ENCODE results near the gene TTC3.

The TTC3 gene

DNA sequence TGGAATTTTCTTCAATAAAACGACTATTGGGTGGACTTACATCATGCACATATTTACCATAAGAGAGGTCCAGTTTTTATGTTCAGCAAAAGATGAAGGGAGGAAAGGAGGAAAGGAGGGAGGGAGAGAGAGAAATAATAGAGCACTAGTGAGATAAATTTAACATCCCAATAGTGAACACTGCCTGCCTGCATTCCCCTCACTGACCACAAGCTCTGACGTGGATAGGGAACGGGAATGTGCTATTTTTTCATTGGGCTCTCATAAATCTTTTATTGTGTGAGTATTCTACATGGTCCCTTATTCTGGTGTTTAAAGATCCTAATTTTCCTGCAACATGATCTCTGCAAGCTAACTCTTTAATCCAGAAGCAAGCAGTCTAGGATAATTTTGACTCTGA is 82.1 kb downstream of the TTC3 start:
- TF ChIP-seq, protein P1, sequence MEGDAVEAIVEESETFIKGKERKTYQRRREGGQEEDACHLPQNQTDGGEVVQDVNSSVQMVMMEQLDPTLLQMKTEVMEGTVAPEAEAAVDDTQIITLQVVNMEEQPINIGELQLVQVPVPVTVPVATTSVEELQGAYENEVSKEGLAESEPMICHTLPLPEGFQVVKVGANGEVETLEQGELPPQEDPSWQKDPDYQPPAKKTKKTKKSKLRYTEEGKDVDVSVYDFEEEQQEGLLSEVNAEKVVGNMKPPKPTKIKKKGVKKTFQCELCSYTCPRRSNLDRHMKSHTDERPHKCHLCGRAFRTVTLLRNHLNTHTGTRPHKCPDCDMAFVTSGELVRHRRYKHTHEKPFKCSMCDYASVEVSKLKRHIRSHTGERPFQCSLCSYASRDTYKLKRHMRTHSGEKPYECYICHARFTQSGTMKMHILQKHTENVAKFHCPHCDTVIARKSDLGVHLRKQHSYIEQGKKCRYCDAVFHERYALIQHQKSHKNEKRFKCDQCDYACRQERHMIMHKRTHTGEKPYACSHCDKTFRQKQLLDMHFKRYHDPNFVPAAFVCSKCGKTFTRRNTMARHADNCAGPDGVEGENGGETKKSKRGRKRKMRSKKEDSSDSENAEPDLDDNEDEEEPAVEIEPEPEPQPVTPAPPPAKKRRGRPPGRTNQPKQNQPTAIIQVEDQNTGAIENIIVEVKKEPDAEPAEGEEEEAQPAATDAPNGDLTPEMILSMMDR (IDR thresholded peaks at IDR 0.05), result no peak
- TF ChIP-seq ZFX (IDR thresholded peaks at IDR 0.05; ENCODE audit: borderline replicate concordance), result no peak
- no peak overlapping the region for H3K27ac ChIP-seq

- TF ChIP-seq, protein P1 (IDR thresholded peaks at IDR 0.05), result no peak
- no peak for TF ChIP-seq ZFX (IDR thresholded peaks at IDR 0.05; ENCODE audit: borderline replicate concordance)
- H3K27ac ChIP-seq, result no peak overlapping the region
Observed at GRCh38 chr21:37157938-37158337, 84.9 kb downstream of the TTC3 start.

DNA sequence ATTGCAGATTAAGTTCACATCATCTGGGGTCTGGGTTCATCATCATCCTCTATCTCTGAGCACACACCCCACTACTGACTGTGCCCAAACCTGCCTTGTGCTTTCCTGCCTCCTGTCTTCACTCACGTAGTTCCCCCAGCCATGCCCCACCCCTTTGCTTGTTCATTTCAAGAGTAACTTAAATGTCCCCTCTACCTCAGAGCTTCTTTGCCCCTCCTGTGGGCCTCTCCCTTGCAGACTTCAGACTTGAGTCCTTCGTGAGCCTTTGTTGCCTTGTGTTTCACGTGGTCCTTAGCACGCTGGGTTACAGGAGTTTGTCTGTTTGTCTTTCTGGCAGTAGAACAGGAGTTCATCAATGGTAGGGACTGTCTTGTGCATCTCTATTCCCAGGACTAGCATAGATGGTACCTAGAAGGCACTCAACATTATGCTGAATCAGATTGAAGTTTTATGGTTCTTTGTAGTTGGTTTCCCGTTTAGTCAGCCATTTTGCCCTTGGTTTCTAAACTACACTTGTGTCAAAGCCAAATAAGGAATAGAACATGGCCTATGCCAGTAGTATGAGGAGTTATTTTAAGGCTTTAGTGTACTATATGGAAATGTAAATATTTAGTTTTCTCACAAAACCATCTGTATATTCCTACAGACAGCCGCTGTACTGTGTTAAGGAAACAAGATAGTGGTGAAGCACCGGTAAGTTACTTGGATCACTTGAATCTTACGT is 86.2 kb downstream of the TTC3 start:
- peak overlapping the region; percentile 11; the same call in 1 of the 2 replicates for H3K27ac ChIP-seq
- TF ChIP-seq, protein P1 (IDR thresholded peaks at IDR 0.05), result no peak
- TF ChIP-seq ZFX (IDR thresholded peaks at IDR 0.05; ENCODE audit: borderline replicate concordance), result no peak

DNA sequence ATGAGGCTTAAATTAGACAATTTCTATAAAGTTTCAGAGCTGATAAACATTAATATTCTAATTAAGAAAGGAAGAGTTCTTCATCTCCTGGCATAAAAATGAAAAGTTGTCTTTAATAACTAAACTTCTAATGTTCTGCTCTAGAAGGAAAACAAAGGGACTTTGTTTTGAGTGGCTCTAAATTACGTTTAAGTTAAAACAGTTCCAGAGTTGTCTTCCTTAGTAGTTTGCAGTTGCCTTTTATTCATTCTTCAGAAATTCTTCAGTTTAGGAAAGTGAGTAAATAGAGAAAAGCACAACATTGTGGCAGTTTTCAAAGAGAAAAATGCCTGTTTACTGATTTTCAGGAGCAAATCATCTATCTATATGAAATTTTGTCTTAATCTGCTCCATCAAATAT is 86.9 kb downstream of the TTC3 start:
- peak overlapping the region; percentile 11; the same call in 1 of the 2 replicates for H3K27ac ChIP-seq
- TF ChIP-seq ZFX (IDR thresholded peaks at IDR 0.05; ENCODE audit: borderline replicate concordance), result no peak
- TF ChIP-seq, protein P1 (IDR thresholded peaks at IDR 0.05), result no peak

DNA sequence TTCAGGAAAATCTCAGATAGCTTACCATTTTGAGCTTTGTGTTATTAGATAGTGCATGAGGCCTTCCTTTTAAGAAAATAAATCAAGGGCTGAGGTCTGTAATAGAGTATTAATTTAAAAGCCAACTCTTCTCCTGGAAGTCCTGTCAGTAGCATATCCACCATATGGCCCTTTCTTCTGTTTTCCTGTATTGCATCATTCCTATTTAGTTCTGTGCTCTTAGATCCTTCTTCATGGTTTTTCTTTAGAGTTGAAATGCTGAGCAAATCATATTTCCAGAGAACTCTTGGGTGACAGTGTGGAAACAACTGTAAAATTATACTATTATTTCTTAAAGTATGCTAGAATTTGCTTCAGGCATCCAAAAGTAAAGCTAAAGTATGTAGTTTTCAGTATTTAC is 91.7 kb downstream of the TTC3 start:
- TF ChIP-seq, protein P1 (IDR thresholded peaks at IDR 0.05), result no peak
- TF ChIP-seq ZFX (IDR thresholded peaks at IDR 0.05; ENCODE audit: borderline replicate concordance), result no peak
- H3K27ac ChIP-seq, result no peak overlapping the region

DNA sequence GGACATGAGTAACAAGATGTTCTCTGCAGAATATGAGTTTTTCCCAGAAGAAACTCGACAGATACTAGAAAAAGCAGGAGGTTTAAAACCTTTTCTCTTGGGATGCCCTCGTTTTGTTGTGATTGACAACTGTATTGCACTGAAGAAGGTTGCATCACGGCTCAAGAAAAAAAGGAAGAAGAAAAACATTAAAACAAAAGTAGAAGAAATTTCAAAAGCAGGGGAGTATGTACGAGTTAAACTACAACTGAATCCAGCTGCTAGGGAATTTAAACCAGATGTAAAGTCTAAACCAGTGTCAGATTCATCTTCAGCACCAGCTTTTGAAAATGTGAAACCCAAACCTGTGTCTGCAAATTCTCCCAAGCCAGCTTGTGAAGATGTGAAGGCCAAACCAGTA is 92.5 kb downstream of the TTC3 start:
- TF ChIP-seq, protein P1 (IDR thresholded peaks at IDR 0.05), result no peak
- no peak for TF ChIP-seq ZFX (IDR thresholded peaks at IDR 0.05; ENCODE audit: borderline replicate concordance)
- H3K27ac ChIP-seq, result no peak overlapping the region

- no peak overlapping the region for H3K27ac ChIP-seq
- TF ChIP-seq, protein P1 (IDR thresholded peaks at IDR 0.05), result peak; percentile 47
- no peak for TF ChIP-seq ZFX (IDR thresholded peaks at IDR 0.05; ENCODE audit: borderline replicate concordance)
Observed at GRCh38 chr21:37166733-37167132, 93.7 kb downstream of the TTC3 start.
